Colonic mucosa (tissue), 4 donors: ENCODE results near the gene EML6. TPM values are rescaled to one million over a fixed set of nuclear protein-coding genes. Genes with fewer than 3 reads are reported as not detected.

Experiments used
- DNase-seq: peaks from one replicate; pipeline ENCODE4 v3.0.0-alpha.2; 2020
- H3K27ac ChIP-seq: fragments of 200-600 bp; one replicate; pipeline ENCODE4 v1.8.0; 2021
- H3K27me3 ChIP-seq: fragments of 200-600 bp; one replicate; pipeline ENCODE4 v1.8.0; 2021
- H3K36me3 ChIP-seq: fragments of 200-600 bp; one replicate; pipeline ENCODE4 v1.8.0; 2021
- H3K4me1 ChIP-seq: fragments of 200-600 bp; one replicate; pipeline ENCODE4 v1.8.0; 2021; ENCODE audit warnings: mild to moderate bottlenecking
- H3K4me3 ChIP-seq: fragments of 200-600 bp; one replicate; pipeline ENCODE4 v1.8.0; 2021
- H3K9ac ChIP-seq, 2 donors: one replicate each; pipeline ENCODE4 v1.7.0; 2013; ENCODE audit warnings: control low read depth in 2 of 2, low read depth in 2 of 2, low read length in 2 of 2
- H3K9me3 ChIP-seq: fragments of 200-600 bp; one replicate; pipeline ENCODE4 v1.8.0; 2021
- CTCF ChIP-seq: fragments of 200-600 bp; IDR thresholded peaks from one replicate; pipeline ENCODE4 v1.8.0; 2022; ENCODE audit warnings: antibody characterized with exemption, mild to moderate bottlenecking
- intact Hi-C: fragments of 100-400 bp; cut with DNase I; formaldehyde crosslinking; loops from one replicate; pipeline ENCODE4 v1.14.1; 2022
- total RNA-seq, 2 donors: library from RNA; stranded (reverse); fragmentation: NEBNext Ultra II Directional in 1 of 2; extraction: Animal tissue kit (Norgen Biotek cat#: 25700) in 1 of 2; gene quantifications; one replicate each; pipeline ENCODE4 v1.2.1, GENCODE V29; 2021
- donor health status: healthy.
- donor health status: DM: no; HTN: no; CAD: no.
- donor health status: DM: no; HTN: no; CAD: no.

The EML6 gene
- total RNA-seq, 2 donors from 2014 or later: 2.1 to 2.5 TPM

DNA sequence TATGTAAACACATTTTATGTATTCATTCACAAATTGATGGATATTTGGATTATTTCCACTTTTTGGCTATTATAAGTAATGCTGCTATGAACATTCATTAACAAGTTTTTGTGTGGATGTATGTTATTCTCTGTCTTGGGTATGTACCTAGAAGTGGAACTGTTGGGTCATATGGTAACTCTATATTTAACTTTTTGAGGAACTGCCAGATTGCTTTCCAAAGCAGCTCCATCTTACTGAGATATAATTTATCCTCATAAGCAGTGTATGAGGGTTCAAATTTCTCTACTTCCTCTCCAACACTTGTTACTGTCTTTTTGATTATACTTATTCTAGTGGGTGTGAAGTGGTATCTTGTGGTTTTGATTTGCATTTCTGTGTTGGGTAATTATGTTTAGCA lies 7.1 kb upstream of the EML6 start:
- H3K4me3 ChIP-seq: no peak overlapping the region
- H3K27me3 ChIP-seq: no peaks in the 10 kb centered on the region
- no peaks in the 10 kb centered on the region for H3K4me1 ChIP-seq
- no peak overlapping the region for H3K9ac ChIP-seq
- DNase-seq: no peak
- no peaks in the 10 kb centered on the region for H3K36me3 ChIP-seq
- no peak for TF ChIP-seq CTCF
- intact Hi-C loops: no loop called here
- no peak overlapping the region for H3K27ac ChIP-seq
- no peaks in the 10 kb centered on the region for H3K9me3 ChIP-seq

DNA sequence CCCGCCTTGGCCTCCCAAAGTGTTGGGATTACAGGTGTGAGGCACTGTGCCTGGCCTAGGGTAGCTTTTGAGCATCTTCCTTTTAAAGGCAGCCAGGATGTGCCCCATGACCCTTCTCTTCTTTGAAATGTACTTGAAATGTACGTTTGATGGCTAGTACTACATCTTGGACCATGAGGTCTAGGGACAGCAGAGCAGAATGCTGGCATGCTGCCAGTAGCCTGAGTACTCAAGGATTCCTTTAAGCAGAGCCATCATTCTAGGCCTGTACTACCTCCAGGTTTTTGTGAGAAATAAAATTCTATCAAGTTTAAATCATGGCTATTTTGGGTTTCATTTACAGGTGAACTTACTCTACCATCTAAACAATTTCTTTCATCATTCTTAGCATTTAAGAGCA lies 2.9 kb upstream of the EML6 start:
- Histone ChIP-seq H3K4me1 (no peaks in the 10 kb centered on the region), H3K4me3 (no peak overlapping the region), H3K9me3 (no peaks in the 10 kb centered on the region), H3K9ac (no peak overlapping the region), H3K27ac (no peak overlapping the region), H3K36me3 (no peaks in the 10 kb centered on the region), H3K27me3 (peaks cover 10% of the 10 kb centered on the region)
- no peak for TF ChIP-seq CTCF
- DNase-seq: no peak
- intact Hi-C loops: loop anchor here (5.0 kb wide), 1 partner anchor 117 kb away; no protein-coding TSS in a partner anchor

GRCh38 chr2:54722641-54723040 lies 821 bp upstream of the EML6 start:
- H3K27me3 ChIP-seq: peaks cover 10% of the 10 kb centered on the region
- H3K27ac ChIP-seq: peak overlapping the region; percentile 40
- no peaks in the 10 kb centered on the region for H3K9me3 ChIP-seq
- H3K36me3 ChIP-seq: no peaks in the 10 kb centered on the region
- no peak for TF ChIP-seq CTCF
- peak; percentile 25 for DNase-seq
- no peaks in the 10 kb centered on the region for H3K4me1 ChIP-seq
- intact Hi-C loops: loop anchor here (5.0 kb wide), 1 partner anchor 115 kb away; no protein-coding TSS in a partner anchor
- H3K4me3 ChIP-seq: peak overlapping the region; percentile 83
- peak overlapping the region; percentile 64 to 82 for H3K9ac ChIP-seq

- Histone ChIP-seq H3K36me3 (no peaks in the 10 kb centered on the region), H3K9ac (peak overlapping the region; percentile 81 to 84), H3K4me3 (peak overlapping the region; percentile 83), H3K27me3 (peaks cover 10% of the 10 kb centered on the region), H3K4me1 (no peaks in the 10 kb centered on the region), H3K9me3 (no peaks in the 10 kb centered on the region), H3K27ac (peak overlapping the region; percentile 40)
- intact Hi-C loops: loop anchor here (5.0 kb wide), 1 partner anchor 113 kb away; no protein-coding TSS in a partner anchor
- no peak for DNase-seq
- no peak for TF ChIP-seq CTCF
Observed at GRCh38 chr2:54723996-54724559, 616 bp downstream of the EML6 start.

DNA sequence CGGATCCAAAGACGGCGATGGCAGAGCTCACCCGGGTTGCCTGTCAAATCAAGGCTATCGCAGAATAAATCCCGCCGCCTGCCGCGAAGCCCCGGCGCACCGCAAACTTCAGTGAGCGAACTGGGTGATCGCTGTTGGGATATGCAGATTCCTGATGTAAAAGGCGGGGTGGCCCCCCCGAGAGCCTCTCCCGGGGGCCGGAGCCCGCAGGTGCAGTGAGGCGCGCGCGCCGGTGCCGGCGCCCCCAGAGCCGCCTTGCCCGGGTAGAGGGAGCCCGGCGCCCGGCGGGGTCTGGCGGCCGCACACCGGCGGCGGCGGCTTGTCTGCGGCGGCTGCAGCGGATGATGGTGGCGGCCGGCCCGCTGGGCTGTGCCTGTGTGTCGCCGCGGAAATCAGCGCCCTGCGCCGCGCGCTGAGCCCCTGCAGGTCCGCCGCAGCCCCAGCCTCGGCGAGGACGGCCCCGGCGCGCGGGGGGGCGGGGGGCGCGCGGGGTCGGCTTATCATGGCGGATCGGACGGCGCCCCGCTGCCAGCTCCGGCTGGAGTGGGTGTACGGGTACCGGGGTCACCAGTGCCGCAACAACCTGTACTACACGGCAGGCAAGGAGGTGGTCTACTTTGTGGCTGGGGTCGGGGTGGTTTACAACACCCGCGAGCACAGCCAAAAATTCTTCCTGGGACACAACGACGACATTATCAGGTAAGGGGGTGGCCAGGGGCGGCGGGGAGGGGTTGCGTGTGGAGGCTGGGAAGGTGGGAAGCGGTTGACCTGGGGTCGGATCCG lies 1.3 kb downstream of the EML6 start:
- H3K36me3 ChIP-seq: no peaks in the 10 kb centered on the region
- TF ChIP-seq CTCF: no peak
- peak; percentile 40 for DNase-seq
- no peaks in the 10 kb centered on the region for H3K4me1 ChIP-seq
- H3K4me3 ChIP-seq: peak overlapping the region; percentile 83
- no peak overlapping the region for H3K27ac ChIP-seq
- H3K9me3 ChIP-seq: no peaks in the 10 kb centered on the region
- H3K27me3 ChIP-seq: peaks cover 10% of the 10 kb centered on the region
- H3K9ac ChIP-seq: peak overlapping the region; percentile 81 to 84
- intact Hi-C loops: loop anchor here (5.0 kb wide), 1 partner anchor 113 kb away; no protein-coding TSS in a partner anchor
